Neutrophil (primary cell): ENCODE data around the gene MTMR12.

ENCODE experiments used
- H3K27ac ChIP-seq: fragments of 200-600 bp; sonication (generic); 2 replicates; pipeline ENCODE4 v1.5.1; 2016; ENCODE audit warnings: mild to moderate bottlenecking, moderate library complexity
- H3K27me3 ChIP-seq: fragments of 200-600 bp; sonication (generic); 2 replicates; pipeline ENCODE4 v1.6.0; 2016; ENCODE audit warnings: mild to moderate bottlenecking
- H3K36me3 ChIP-seq: fragments of 200-600 bp; sonication (generic); 2 replicates; pipeline ENCODE4 v1.5.1; 2017
- H3K4me1 ChIP-seq, 2 experiments: fragments of 200-600 bp in 1 of 2; sonication (generic) in 1 of 2; 1 replicate in 1 of 2; 2 replicates in 1 of 2; pipeline versions ENCODE4 v1.5.1 to v1.6.1; 2013 to 2016; ENCODE audit warnings: low read depth in 1 of 2, low read length in 1 of 2, mild to moderate bottlenecking in 1 of 2, moderate library complexity in 1 of 2; ENCODE audit not compliant: control insufficient read depth in 1 of 2, insufficient read depth in 1 of 2
- H3K4me3 ChIP-seq, 2 experiments: fragments of 200-600 bp in 1 of 2; sonication (generic) in 1 of 2; 1 replicate in 1 of 2; 2 replicates in 1 of 2; pipeline ENCODE4 v1.5.1; 2013 to 2016; ENCODE audit warnings: low read depth in 1 of 2, low read length in 1 of 2, mild to moderate bottlenecking in 1 of 2, moderate library complexity in 1 of 2
- H3K9me3 ChIP-seq: fragments of 200-600 bp; sonication (generic); 2 replicates; pipeline ENCODE4 v1.5.1; 2016
- TF ChIP-seq, protein P1 (sequence below): fragments of 200-600 bp; sonication (generic); IDR thresholded peaks from 2 replicates; pipeline ENCODE4 v1.5.1; 2016; ENCODE audit warnings: antibody characterized with exemption

The MTMR12 gene

DNA sequence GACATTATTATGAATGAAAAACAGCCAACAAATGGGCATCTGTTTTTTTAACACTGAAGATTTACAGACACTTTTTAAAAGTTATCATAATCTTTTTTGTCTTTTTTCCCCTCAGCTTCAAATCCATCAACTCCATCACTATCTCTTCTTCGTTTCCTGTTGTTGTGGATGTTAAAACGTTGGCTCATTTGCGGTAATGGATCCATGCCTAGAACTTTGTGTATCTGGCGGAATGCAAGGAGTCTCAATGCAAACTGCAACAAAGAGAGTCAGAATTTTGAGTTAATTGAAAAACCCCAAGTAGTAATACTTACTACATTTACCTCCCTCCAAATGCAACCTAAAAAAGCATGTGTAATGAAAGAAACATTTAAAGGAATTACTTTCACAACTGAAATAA, 42.9 kb upstream of the MTMR12 start:
- no peaks in the 10 kb centered on the region for H3K4me1 ChIP-seq
- TF ChIP-seq, protein P1, sequence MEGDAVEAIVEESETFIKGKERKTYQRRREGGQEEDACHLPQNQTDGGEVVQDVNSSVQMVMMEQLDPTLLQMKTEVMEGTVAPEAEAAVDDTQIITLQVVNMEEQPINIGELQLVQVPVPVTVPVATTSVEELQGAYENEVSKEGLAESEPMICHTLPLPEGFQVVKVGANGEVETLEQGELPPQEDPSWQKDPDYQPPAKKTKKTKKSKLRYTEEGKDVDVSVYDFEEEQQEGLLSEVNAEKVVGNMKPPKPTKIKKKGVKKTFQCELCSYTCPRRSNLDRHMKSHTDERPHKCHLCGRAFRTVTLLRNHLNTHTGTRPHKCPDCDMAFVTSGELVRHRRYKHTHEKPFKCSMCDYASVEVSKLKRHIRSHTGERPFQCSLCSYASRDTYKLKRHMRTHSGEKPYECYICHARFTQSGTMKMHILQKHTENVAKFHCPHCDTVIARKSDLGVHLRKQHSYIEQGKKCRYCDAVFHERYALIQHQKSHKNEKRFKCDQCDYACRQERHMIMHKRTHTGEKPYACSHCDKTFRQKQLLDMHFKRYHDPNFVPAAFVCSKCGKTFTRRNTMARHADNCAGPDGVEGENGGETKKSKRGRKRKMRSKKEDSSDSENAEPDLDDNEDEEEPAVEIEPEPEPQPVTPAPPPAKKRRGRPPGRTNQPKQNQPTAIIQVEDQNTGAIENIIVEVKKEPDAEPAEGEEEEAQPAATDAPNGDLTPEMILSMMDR: no peak
- H3K27ac ChIP-seq: no peak overlapping the region
- H3K4me3 ChIP-seq: no peak overlapping the region
- peaks cover 59% of the 10 kb centered on the region for H3K36me3 ChIP-seq
- H3K27me3 ChIP-seq: no peaks in the 10 kb centered on the region
- H3K9me3 ChIP-seq: no peaks in the 10 kb centered on the region

GRCh38 chr5:32353420-32353819, 40.7 kb upstream of the MTMR12 start:
- TF ChIP-seq, protein P1: no peak
- no peaks in the 10 kb centered on the region for H3K27me3 ChIP-seq
- peaks cover 42% of the 10 kb centered on the region for H3K36me3 ChIP-seq
- no peaks in the 10 kb centered on the region for H3K4me1 ChIP-seq
- H3K4me3 ChIP-seq: no peak overlapping the region
- no peak overlapping the region for H3K27ac ChIP-seq
- no peaks in the 10 kb centered on the region for H3K9me3 ChIP-seq

- Histone ChIP-seq H3K27ac (no peak overlapping the region), H3K4me1 (no peaks in the 10 kb centered on the region), H3K27me3 (no peaks in the 10 kb centered on the region), H3K9me3 (no peaks in the 10 kb centered on the region), H3K4me3 (no peak overlapping the region), H3K36me3 (peaks cover 37% of the 10 kb centered on the region)
- TF ChIP-seq, protein P1: no peak
Measured at GRCh38 chr5:32352685-32353084, 39.9 kb upstream of the MTMR12 start.

- no peaks in the 10 kb centered on the region for H3K9me3 ChIP-seq
- no peaks in the 10 kb centered on the region for H3K4me1 ChIP-seq
- H3K4me3 ChIP-seq: no peak overlapping the region
- H3K27me3 ChIP-seq: no peaks in the 10 kb centered on the region
- no peak overlapping the region for H3K27ac ChIP-seq
- TF ChIP-seq, protein P1: no peak
- H3K36me3 ChIP-seq: no peaks in the 10 kb centered on the region
Measured at GRCh38 chr5:32346869-32347268, 34.1 kb upstream of the MTMR12 start.

DNA sequence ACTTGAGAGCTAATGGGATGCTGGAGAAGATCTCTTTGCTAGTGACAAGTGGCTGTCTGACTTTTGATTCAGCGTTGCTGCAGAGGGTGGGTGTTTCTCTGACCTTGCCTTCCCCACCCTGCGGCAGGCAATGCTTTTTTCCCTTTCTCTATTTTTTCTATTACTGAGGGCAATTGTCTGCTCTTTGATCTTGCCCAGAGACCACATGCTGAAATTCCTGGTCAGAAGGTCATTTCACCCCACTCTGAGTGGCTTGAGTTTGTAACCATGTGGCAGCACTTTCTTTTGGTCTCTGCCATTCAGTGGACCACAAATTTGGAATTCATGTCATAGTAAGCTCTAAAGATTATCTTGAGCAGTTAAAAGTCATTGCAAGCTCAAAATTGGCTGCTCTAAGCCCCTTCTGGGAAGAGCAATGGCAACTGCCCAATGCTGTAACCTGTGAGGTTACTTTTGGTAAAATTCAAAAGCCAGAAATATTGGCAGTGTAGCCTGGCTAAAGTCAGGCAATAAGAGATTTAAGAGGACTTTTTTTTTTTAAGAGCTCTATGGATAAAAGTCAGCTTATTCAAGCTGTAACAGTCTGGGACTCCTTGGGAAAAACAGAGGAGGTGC, 30.4 kb upstream of the MTMR12 start:
- no peak overlapping the region for H3K27ac ChIP-seq
- H3K4me3 ChIP-seq: no peak overlapping the region
- peaks cover 26% of the 10 kb centered on the region for H3K9me3 ChIP-seq
- H3K4me1 ChIP-seq: no peaks in the 10 kb centered on the region
- no peaks in the 10 kb centered on the region for H3K36me3 ChIP-seq
- no peaks in the 10 kb centered on the region for H3K27me3 ChIP-seq
- TF ChIP-seq, protein P1: no peak
